Neural cell (in vitro differentiated cells): ENCODE results near the gene DIS3L. TPM values are rescaled to one million over a fixed set of nuclear protein-coding genes. Genes with fewer than 3 reads are reported as not detected.

Experiments used
- H2AFZ ChIP-seq: fragments of 200-600, 300-800 bp; sonication (generic), shearing (Covaris generic); 2 replicates; pipeline ENCODE4 v1.6.0; 2014; ENCODE audit warnings: low read depth, mild to moderate bottlenecking, antibody characterized with exemption, low read length, moderate library complexity
- H3F3A ChIP-seq: fragments of 200-600 bp; shearing (Covaris generic); 2 replicates; pipeline ENCODE4 v1.6.1; 2016; ENCODE audit warnings: mild to moderate bottlenecking, moderate library complexity, mixed read lengths, antibody characterized with exemption, low read length; ENCODE audit not compliant: insufficient read depth, poor library complexity, severe bottlenecking
- H3K27ac ChIP-seq: fragments of 200-600, 300-800 bp; sonication (generic), shearing (Covaris generic); 2 replicates; pipeline ENCODE4 v1.5.1; 2014; ENCODE audit warnings: mild to moderate bottlenecking, low read length, moderate library complexity
- H3K27me3 ChIP-seq: fragments of 300-800, 200-600 bp; sonication (generic), shearing (Covaris generic); 2 replicates; pipeline ENCODE4 v1.6.0; 2014; ENCODE audit warnings: mild to moderate bottlenecking, low read depth, low read length, moderate library complexity; ENCODE audit not compliant: insufficient read depth
- H3K36me3 ChIP-seq: fragments of 300-800, 200-600 bp; sonication (generic), shearing (Covaris generic); 2 replicates; pipeline ENCODE4 v1.5.1; 2014; ENCODE audit warnings: mild to moderate bottlenecking, antibody characterized with exemption, low read length, moderate library complexity; ENCODE audit not compliant: insufficient read depth
- H3K4me2 ChIP-seq: fragments of 300-800, 200-600 bp; sonication (generic), shearing (Covaris generic); 2 replicates; pipeline ENCODE4 v1.6.0; 2014; ENCODE audit warnings: mild to moderate bottlenecking, low read length
- H3K4me3 ChIP-seq: fragments of 300-800, 200-600 bp; sonication (generic), shearing (Covaris generic); 2 replicates; pipeline ENCODE4 v1.5.1; 2014; ENCODE audit warnings: mild to moderate bottlenecking, low read length, moderate library complexity
- H3K79me2 ChIP-seq: fragments of 200-600 bp; shearing (Covaris generic); replicated peaks from 2 replicates; pipeline ENCODE4 v1.6.0; 2014; ENCODE audit warnings: mild to moderate bottlenecking, low read length, moderate library complexity; ENCODE audit not compliant: insufficient read depth
- H3K9ac ChIP-seq: fragments of 300-800, 200-600 bp; sonication (generic), shearing (Covaris generic); 2 replicates; pipeline ENCODE4 v1.6.1; 2016; ENCODE audit warnings: mild to moderate bottlenecking, low read length, mixed read lengths
- H3K9me2 ChIP-seq: fragments of 200-600 bp; shearing (Covaris generic); 2 replicates; pipeline ENCODE4 v1.6.1; 2016; ENCODE audit warnings: mild to moderate bottlenecking, low read length, mixed read lengths; ENCODE audit not compliant: insufficient read depth
- H3K9me3 ChIP-seq: fragments of 200-600, 300-800 bp; sonication (generic), shearing (Covaris generic); 2 replicates; pipeline ENCODE4 v1.6.1; 2016; ENCODE audit warnings: mild to moderate bottlenecking, mixed run types, low read length, moderate library complexity, mixed read lengths
- H4K20me1 ChIP-seq: fragments of 200-600 bp; shearing (Covaris generic); 2 replicates; pipeline ENCODE4 v1.6.1; 2016; ENCODE audit warnings: mild to moderate bottlenecking, mixed run types; ENCODE audit not compliant: insufficient read depth
- EP300 ChIP-seq: fragments of 450-650 bp; conservative IDR thresholded peaks from 2 replicates; pipeline ENCODE4 v1.6.1; 2014; ENCODE audit warnings: antibody characterized with exemption, mild to moderate bottlenecking, moderate library complexity; ENCODE audit not compliant: poor library complexity, severe bottlenecking
- EZH2 ChIP-seq: fragments of 200-600, 300-800 bp; shearing (Covaris generic), sonication (generic); IDR thresholded peaks from 2 replicates; pipeline ENCODE4 v1.6.1; 2014; ENCODE audit warnings: antibody characterized with exemption, low read length, borderline replicate concordance, mild to moderate bottlenecking; ENCODE audit not compliant: insufficient read depth, poor library complexity, severe bottlenecking
- MXI1 ChIP-seq: fragments of 450-650 bp; conservative IDR thresholded peaks from 2 replicates; pipeline ENCODE4 v1.6.1; 2014; ENCODE audit warnings: antibody characterized with exemption, mild to moderate bottlenecking; ENCODE audit not compliant: poor library complexity, severe bottlenecking
- POLR2AphosphoS5 ChIP-seq: IDR thresholded peaks from 2 replicates; pipeline ENCODE4 v1.6.1; 2012
- RAD21 ChIP-seq: fragments of 450-650 bp; conservative IDR thresholded peaks from 2 replicates; pipeline ENCODE4 v1.6.1; 2014; ENCODE audit warnings: antibody characterized with exemption, mild to moderate bottlenecking, moderate library complexity
- REST ChIP-seq: IDR thresholded peaks from 2 replicates; pipeline ENCODE4 v1.6.1; 2012; ENCODE audit warnings: borderline replicate concordance
- SMC3 ChIP-seq: fragments of 450-650 bp; conservative IDR thresholded peaks from 2 replicates; pipeline ENCODE4 v1.6.1; 2014; ENCODE audit warnings: antibody characterized with exemption, mild to moderate bottlenecking, moderate library complexity; ENCODE audit not compliant: poor library complexity
- TAF1 ChIP-seq: IDR thresholded peaks from 2 replicates; pipeline ENCODE4 v1.6.1; 2012; ENCODE audit warnings: low read depth
- polyA plus RNA-seq: library from polyadenylated mRNA; depleted of rRNA; stranded (reverse); fragments of >200 nt; gene quantifications from 2 replicates; pipeline ENCODE4 v1.2.3, GENCODE V29; 2014
- TF ChIP-seq, protein P1 (sequence below): fragments of 450-650 bp; IDR thresholded peaks from 2 replicates; pipeline ENCODE4 v1.5.1; 2014; ENCODE audit warnings: antibody characterized with exemption, mild to moderate bottlenecking, moderate library complexity; ENCODE audit not compliant: poor library complexity, severe bottlenecking

DIS3L gene
- polyA plus RNA-seq, 1 donor from 2014 or later, result 9.9 TPM

GRCh38 chr15:66291816-66292570 is 1.4 kb upstream of the DIS3L start:
- no peak overlapping the region for H3K9ac ChIP-seq
- no peaks in the 10 kb centered on the region for H4K20me1 ChIP-seq
- H3K4me3 ChIP-seq, result no peak overlapping the region
- H3K27me3 ChIP-seq, result no peaks in the 10 kb centered on the region
- H3K36me3 ChIP-seq, result no peaks in the 10 kb centered on the region
- TF ChIP-seq MXI1 (no peak), EZH2 (no peak), TAF1 (no peak), RAD21 (no peak), EP300 (no peak), POLR2AphosphoS5 (no peak), REST (no peak), SMC3 (no peak)
- TF ChIP-seq, protein P1, sequence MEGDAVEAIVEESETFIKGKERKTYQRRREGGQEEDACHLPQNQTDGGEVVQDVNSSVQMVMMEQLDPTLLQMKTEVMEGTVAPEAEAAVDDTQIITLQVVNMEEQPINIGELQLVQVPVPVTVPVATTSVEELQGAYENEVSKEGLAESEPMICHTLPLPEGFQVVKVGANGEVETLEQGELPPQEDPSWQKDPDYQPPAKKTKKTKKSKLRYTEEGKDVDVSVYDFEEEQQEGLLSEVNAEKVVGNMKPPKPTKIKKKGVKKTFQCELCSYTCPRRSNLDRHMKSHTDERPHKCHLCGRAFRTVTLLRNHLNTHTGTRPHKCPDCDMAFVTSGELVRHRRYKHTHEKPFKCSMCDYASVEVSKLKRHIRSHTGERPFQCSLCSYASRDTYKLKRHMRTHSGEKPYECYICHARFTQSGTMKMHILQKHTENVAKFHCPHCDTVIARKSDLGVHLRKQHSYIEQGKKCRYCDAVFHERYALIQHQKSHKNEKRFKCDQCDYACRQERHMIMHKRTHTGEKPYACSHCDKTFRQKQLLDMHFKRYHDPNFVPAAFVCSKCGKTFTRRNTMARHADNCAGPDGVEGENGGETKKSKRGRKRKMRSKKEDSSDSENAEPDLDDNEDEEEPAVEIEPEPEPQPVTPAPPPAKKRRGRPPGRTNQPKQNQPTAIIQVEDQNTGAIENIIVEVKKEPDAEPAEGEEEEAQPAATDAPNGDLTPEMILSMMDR, result no peak
- no peaks in the 10 kb centered on the region for H3F3A ChIP-seq
- no peak overlapping the region for H3K27ac ChIP-seq
- no peak overlapping the region for H2AFZ ChIP-seq
- H3K4me2 ChIP-seq, result no peak overlapping the region
- H3K9me3 ChIP-seq, result no peaks in the 10 kb centered on the region
- H3K79me2 ChIP-seq, result peaks cover 3% of the 10 kb centered on the region
- H3K9me2 ChIP-seq, result no peaks in the 10 kb centered on the region

- Histone ChIP-seq H3K9me2 (no peaks in the 10 kb centered on the region), H3K79me2 (peaks cover 3% of the 10 kb centered on the region), H3K9me3 (no peaks in the 10 kb centered on the region), H3F3A (no peaks in the 10 kb centered on the region), H3K27ac (peak overlapping the region; percentile 54), H3K9ac (peak overlapping the region; percentile 72), H3K27me3 (no peaks in the 10 kb centered on the region), H3K4me3 (peak overlapping the region; percentile 67), H2AFZ (peak overlapping the region; percentile 34), H4K20me1 (no peaks in the 10 kb centered on the region), H3K4me2 (no peak overlapping the region), H3K36me3 (no peaks in the 10 kb centered on the region)
- TF ChIP-seq POLR2AphosphoS5 (no peak), RAD21 (no peak), EP300 (no peak), SMC3 (no peak), MXI1 (no peak), REST (no peak), TAF1 (no peak), EZH2 (no peak)
- TF ChIP-seq, protein P1, result no peak
Measured at GRCh38 chr15:66292571-66293418, 573 bp upstream of the DIS3L start.
